CD4-positive, alpha-beta T cell (primary cell): ENCODE data around the gene PCDHGC3. TPM values are rescaled to one million over a fixed set of nuclear protein-coding genes. Genes with fewer than 3 reads are reported as not detected.

Experiments
- ATAC-seq: fragments of 200-7000 bp; cut with Tn5 transposase; one replicate; pipeline ENCODE4 v1.10.0; 2022; ENCODE audit warnings: mild to moderate bottlenecking; ENCODE audit not compliant: poor library complexity
- CTCF ChIA-PET: fragments of 350-600 bp; sonication (Branson Sonifier 250); formaldehyde crosslinking; loops from one replicate; lab custom pipeline; 2021; ENCODE audit warnings: antibody characterized with exemption, inconsistent platforms; lab: Charles Lee
- POLR2A ChIA-PET: fragments of 350-600 bp; sonication (Branson Sonifier 250); formaldehyde crosslinking; loops from one replicate; lab custom pipeline; 2021; ENCODE audit warnings: antibody characterized with exemption, inconsistent platforms; lab: Charles Lee
- DNase-seq, 14 experiments: peaks; one replicate each; pipeline ENCODE4 v3.0.0-alpha.2; 2013 to 2020; ENCODE audit warnings: mixed read lengths in 2 of 14
- H3K27ac ChIP-seq, 2 donors: one replicate each; pipeline versions ENCODE4 v1.5.1 to v1.7.0; 2013; ENCODE audit warnings: low read length in 2 of 2, low read depth in 1 of 2, mild to moderate bottlenecking in 1 of 2
- H3K27me3 ChIP-seq, 2 experiments: 1 replicate in 1 of 2; 2 replicates in 1 of 2; pipeline versions ENCODE4 v1.6.1 to v1.7.0; 2013; ENCODE audit warnings: low read length in 2 of 2, control low read depth in 1 of 2, mild to moderate bottlenecking in 1 of 2, moderate library complexity in 1 of 2; ENCODE audit not compliant: insufficient read depth in 2 of 2, control insufficient read depth in 1 of 2
- H3K36me3 ChIP-seq: one replicate; pipeline ENCODE4 v1.6.1; 2013; ENCODE audit warnings: low read length, control low read depth; ENCODE audit not compliant: insufficient read depth
- H3K4me1 ChIP-seq: one replicate; pipeline ENCODE4 v1.6.1; 2013; ENCODE audit warnings: low read length, control low read depth; ENCODE audit not compliant: insufficient read depth
- H3K4me3 ChIP-seq: one replicate; pipeline ENCODE4 v1.5.1; 2013; ENCODE audit warnings: mild to moderate bottlenecking, low read length, moderate library complexity
- H3K9me3 ChIP-seq, 2 experiments: 1 replicate in 1 of 2; 2 replicates in 1 of 2; pipeline versions ENCODE4 v1.6.1 to v1.7.0; 2013; ENCODE audit warnings: low read length in 2 of 2, mild to moderate bottlenecking in 2 of 2, control low read depth in 1 of 2, moderate library complexity in 1 of 2; ENCODE audit not compliant: control insufficient read depth in 1 of 2, insufficient read depth in 1 of 2
- H3K27ac Mint-ChIP-seq: one replicate; pipeline ENCODE4 v1.8.0; 2020; ENCODE audit warnings: mixed read lengths
- H3K27me3 Mint-ChIP-seq: one replicate; pipeline ENCODE4 v1.8.0; 2021; ENCODE audit warnings: mixed read lengths
- H3K36me3 Mint-ChIP-seq: one replicate; pipeline ENCODE4 v1.8.0; 2021; ENCODE audit warnings: low read depth, mixed read lengths
- H3K4me1 Mint-ChIP-seq: one replicate; pipeline ENCODE4 v1.8.0; 2021; ENCODE audit warnings: low read depth, mixed read lengths
- H3K4me3 Mint-ChIP-seq: one replicate; pipeline ENCODE4 v1.8.0; 2020; ENCODE audit warnings: mild to moderate bottlenecking, mixed read lengths
- H3K9me3 Mint-ChIP-seq: one replicate; pipeline ENCODE4 v1.8.0; 2020; ENCODE audit warnings: mixed read lengths
- CTCF ChIP-seq: fragments of 200-600 bp; IDR thresholded peaks from one replicate; pipeline ENCODE4 v1.8.0; 2022; ENCODE audit warnings: antibody characterized with exemption, mild to moderate bottlenecking
- intact Hi-C, 2 experiments: fragments of 100-400 bp; cut with DNase I in 1 of 2; cut with micrococcal nuclease in 1 of 2; formaldehyde crosslinking; loops; one replicate each; pipeline versions ENCODE4 v1.15.1 to v1.9.0; 2023 to 2025; cut with DNase I, micrococcal nuclease
- total RNA-seq, 174 experiments: library from RNA in 2 of 174; stranded (reverse) in 2 of 174; gene quantifications; one replicate each; pipeline ENCODE4 v1.2.3 and lab custom pipeline; 2021 to 2026

PCDHGC3 gene
- total RNA-seq, 2 experiments from 2014 or later: not detected

- intact Hi-C loops: no loop called here
- CTCF ChIA-PET: interaction anchor here (1.4 kb wide), 1 partner anchor 40 kb away, joined by 3 read pairs; no protein-coding TSS in a partner anchor
- Histone ChIP-seq H3K9me3 (peaks cover 2 to 20% of the 10 kb centered on the region in 2 experiments), H3K36me3 (no peaks in the 10 kb centered on the region), H3K27ac (no peak overlapping the region), H3K4me1 (no peaks in the 10 kb centered on the region), H3K4me3 (no peak overlapping the region), H3K27me3 (peaks cover 12 to 13% of the 10 kb centered on the region in 2 experiments)
- H3K4me3 Mint-ChIP-seq: no peak overlapping the region
- no peaks in the 10 kb centered on the region for H3K4me1 Mint-ChIP-seq
- H3K9me3 Mint-ChIP-seq: peaks cover 7% of the 10 kb centered on the region
- no peak for TF ChIP-seq CTCF
- H3K27ac Mint-ChIP-seq: no peak overlapping the region
- H3K36me3 Mint-ChIP-seq: peaks cover under 1% of the 10 kb centered on the region
- POLR2A ChIA-PET: no interaction called here
- peaks cover 76% of the 10 kb centered on the region for H3K27me3 Mint-ChIP-seq
- DNase-seq: no peak
- ATAC-seq: no peak
These were observed 38.5 kb upstream of the PCDHGC3 start for GRCh38 chr5:141437221-141437620.

GRCh38 chr5:141439411-141440141 is 36.2 kb upstream of the PCDHGC3 start:
- no peaks in the 10 kb centered on the region for H3K4me1 ChIP-seq
- H3K4me3 ChIP-seq: no peak overlapping the region
- peaks cover 0 to 9% of the 10 kb centered on the region in 2 experiments for H3K9me3 ChIP-seq
- H3K36me3 Mint-ChIP-seq: no peaks in the 10 kb centered on the region
- no peak overlapping the region for H3K27ac ChIP-seq
- no peaks in the 10 kb centered on the region for H3K36me3 ChIP-seq
- no peak overlapping the region for H3K27ac Mint-ChIP-seq
- H3K4me3 Mint-ChIP-seq: no peak overlapping the region
- H3K27me3 ChIP-seq: peaks cover 0 to 3% of the 10 kb centered on the region in 2 experiments
- ATAC-seq (no peak), DNase-seq (no peak)
- CTCF ChIA-PET: no interaction called here
- H3K9me3 Mint-ChIP-seq: peaks cover 2% of the 10 kb centered on the region
- H3K4me1 Mint-ChIP-seq: no peaks in the 10 kb centered on the region
- peaks cover 69% of the 10 kb centered on the region for H3K27me3 Mint-ChIP-seq
- intact Hi-C loops: no loop called here
- no peak for TF ChIP-seq CTCF
- POLR2A ChIA-PET: no interaction called here

- ChIA-PET CTCF (no interaction called here), POLR2A (no interaction called here)
- Histone ChIP-seq H3K27me3 (peaks cover 0 to 5% of the 10 kb centered on the region in 2 experiments), H3K4me1 (no peaks in the 10 kb centered on the region), H3K36me3 (no peaks in the 10 kb centered on the region), H3K27ac (no peak overlapping the region), H3K9me3 (peaks cover 0 to 9% of the 10 kb centered on the region in 2 experiments), H3K4me3 (no peak overlapping the region)
- no peak for TF ChIP-seq CTCF
- ATAC-seq (no peak), DNase-seq (no peak)
- Mint-ChIP-seq H3K27ac (no peak overlapping the region), H3K27me3 (peaks cover 66% of the 10 kb centered on the region), H3K9me3 (no peaks in the 10 kb centered on the region), H3K36me3 (no peaks in the 10 kb centered on the region), H3K4me3 (no peak overlapping the region), H3K4me1 (no peaks in the 10 kb centered on the region)
- intact Hi-C loops: no loop called here
These were observed 35.4 kb upstream of the PCDHGC3 start for GRCh38 chr5:141440341-141440740.
